Cardiac septum (tissue), 1 donor: ENCODE measurements around the gene VRK3. TPM values are rescaled to one million over a fixed set of nuclear protein-coding genes. Genes with fewer than 3 reads are reported as not detected.

Source experiments
- DNase-seq: peaks from one replicate; pipeline ENCODE4 v3.0.0-alpha.2; 2020; ENCODE audit warnings: low spot score
- intact Hi-C: fragments of 100-400 bp; cut with DNase I; formaldehyde crosslinking; loops from one replicate; pipeline ENCODE4 v1.14.0; 2022
- total RNA-seq: library from RNA; stranded (reverse); fragmentation: NEBNext Ultra II Directional; extraction: Animal tissue kit (Norgen Biotek cat#: 25700); gene quantifications from one replicate; pipeline ENCODE4 v1.2.1, GENCODE V29; 2021
- donor health status: DM: no; HTN: no; CAD: no.

The VRK3 gene
- total RNA-seq, 1 donor from 2014 or later: 22.1 TPM

GRCh38 chr19:50000038-50000840 is 24.9 kb downstream of the VRK3 start:
- no peak for DNase-seq
- intact Hi-C loops: no loop called here

GRCh38 chr19:49999371-50000010 is 25.7 kb downstream of the VRK3 start:
- intact Hi-C loops: no loop called here
- DNase-seq: no peak

- intact Hi-C loops: no loop called here
- no peak for DNase-seq
These were observed 27.5 kb downstream of the VRK3 start for GRCh38 chr19:49997709-49998108.

- DNase-seq: no peak
- intact Hi-C loops: no loop called here
These were observed 36.7 kb downstream of the VRK3 start for GRCh38 chr19:49988433-49988832.

GRCh38 chr19:49988007-49988406 is 37.2 kb downstream of the VRK3 start:
- intact Hi-C loops: no loop called here
- DNase-seq: no peak

- intact Hi-C loops: no loop called here
- peak; percentile 93 for DNase-seq
These were observed 37.9 kb downstream of the VRK3 start for GRCh38 chr19:49987159-49987698.

GRCh38 chr19:49986354-49986753 is 38.8 kb downstream of the VRK3 start:
- intact Hi-C loops: no loop called here
- no peak for DNase-seq

- intact Hi-C loops: no loop called here
- DNase-seq: no peak
These were observed 39.3 kb downstream of the VRK3 start for GRCh38 chr19:49985871-49986270.

- no peak for DNase-seq
- intact Hi-C loops: no loop called here
These were observed 40.7 kb downstream of the VRK3 start for GRCh38 chr19:49984491-49984890.

GRCh38 chr19:49983645-49984229 is 41.4 kb downstream of the VRK3 start:
- DNase-seq: no peak
- intact Hi-C loops: loop anchor here (2.0 kb wide), 1 partner anchor 47 kb away; no protein-coding TSS in a partner anchor

- intact Hi-C loops: loop anchor here (2.0 kb wide), 1 partner anchor 45 kb away; no protein-coding TSS in a partner anchor
- DNase-seq: no peak
These were observed 43.3 kb downstream of the VRK3 start for GRCh38 chr19:49981603-49982593.

- intact Hi-C loops: no loop called here
- no peak for DNase-seq
These were observed 46.8 kb downstream of the VRK3 start for GRCh38 chr19:49978324-49978723.

- intact Hi-C loops: no loop called here
- DNase-seq: no peak
These were observed 47.3 kb downstream of the VRK3 start for GRCh38 chr19:49977881-49978280.

GRCh38 chr19:49977076-49977475 is 48.1 kb downstream of the VRK3 start:
- DNase-seq: no peak

GRCh38 chr19:49976496-49976895 is 48.7 kb downstream of the VRK3 start:
- DNase-seq: no peak
- intact Hi-C loops: no loop called here

More at GRCh38 chr19:49977076-49977475, 48.1 kb downstream of the VRK3 start:
- intact Hi-C loops: no loop called here

GRCh38 chr19:49975051-49975450 is 50.1 kb downstream of the VRK3 start:
- intact Hi-C loops: no loop called here
- no peak for DNase-seq

- no peak for DNase-seq
- intact Hi-C loops: no loop called here
These were observed 51.2 kb downstream of the VRK3 start for GRCh38 chr19:49973987-49974386.

GRCh38 chr19:49972841-49973240 is 52.3 kb downstream of the VRK3 start:
- no peak for DNase-seq
- intact Hi-C loops: no loop called here

- intact Hi-C loops: no loop called here
- DNase-seq: no peak
These were observed 53.2 kb downstream of the VRK3 start for GRCh38 chr19:49971991-49972411.
